ENCODE results near the gene SPTBN1. TPM values are rescaled to one million over a fixed set of nuclear protein-coding genes. Genes with fewer than 3 reads are reported as not detected.

The SPTBN1 gene
- total and polyA plus RNA-seq, 2 experiments from 2014 or later: 57.7 to 187 TPM

- in situ Hi-C loops (cut with MboI): no loop called here
- Histone ChIP-seq H3K9me3 (ENCODE audit: low read depth) (no peaks in the 10 kb centered on the region), H3K4me1 (ENCODE audit: insufficient read depth) (peaks cover 60% of the 10 kb centered on the region), H3K27ac (no peak overlapping the region), H3K27me3 (replicated peaks; ENCODE audit: insufficient read depth) (no peaks in the 10 kb centered on the region), H3F3A (ENCODE audit: insufficient read depth) (peaks cover 55% of the 10 kb centered on the region), H3K4me2 (ENCODE audit: unreplicated experiment) (no peak overlapping the region), H4K20me1 (ENCODE audit: insufficient read depth) (no peaks in the 10 kb centered on the region), H3K4me3 (no peak overlapping the region), H3K36me3 (ENCODE audit: low read depth) (peaks cover 22% of the 10 kb centered on the region), H3K9ac (no peak overlapping the region), H3K9me2 (ENCODE audit: insufficient read depth) (no peaks in the 10 kb centered on the region), H2AFZ (no peak overlapping the region), H3K79me2 (ENCODE audit: insufficient read depth) (no peaks in the 10 kb centered on the region)
- no peak for DNase-seq
- TF ChIP-seq EZH2phosphoT487 (IDR thresholded peaks at IDR 0.05; ENCODE audit: insufficient read depth, low read depth) (no peak), EZH2 (IDR thresholded peaks at IDR 0.05; ENCODE audit: insufficient read depth, poor library complexity, severe bottlenecking) (no peak)
- 89 to 91% methylated on average over 9 of the region's 9 CpGs for WGBS, 2 experiments (ENCODE audit: low coverage in 1 of 2, low lambda C conversion rate in 2 of 2, missing lambda C conversion rate in 2 of 2)
Observed at GRCh38 chr2:54670485-54671009, 214.4 kb downstream of the SPTBN1 start.

GRCh38 chr2:54671010-54671409 is 214.9 kb downstream of the SPTBN1 start:
- 80 to 85% methylated on average over 3 of the region's 3 CpGs for WGBS, 2 experiments (ENCODE audit: low coverage in 1 of 2, low lambda C conversion rate in 2 of 2, missing lambda C conversion rate in 2 of 2)
- peaks cover 52% of the 10 kb centered on the region for H3F3A ChIP-seq (ENCODE audit: insufficient read depth)
- TF ChIP-seq EZH2phosphoT487 (IDR thresholded peaks at IDR 0.05; ENCODE audit: insufficient read depth, low read depth) (no peak), EZH2 (IDR thresholded peaks at IDR 0.05; ENCODE audit: insufficient read depth, poor library complexity, severe bottlenecking) (no peak)
- peaks cover 22% of the 10 kb centered on the region for H3K36me3 ChIP-seq (ENCODE audit: low read depth)
- H3K9me2 ChIP-seq (ENCODE audit: insufficient read depth): no peaks in the 10 kb centered on the region
- H3K4me3 ChIP-seq: no peak overlapping the region
- no peaks in the 10 kb centered on the region for H4K20me1 ChIP-seq (ENCODE audit: insufficient read depth)
- no peak overlapping the region for H3K27ac ChIP-seq
- no peak for DNase-seq
- no peak overlapping the region for H2AFZ ChIP-seq
- H3K79me2 ChIP-seq (ENCODE audit: insufficient read depth): no peaks in the 10 kb centered on the region
- no peaks in the 10 kb centered on the region for H3K27me3 ChIP-seq (replicated peaks; ENCODE audit: insufficient read depth)
- H3K9me3 ChIP-seq (ENCODE audit: low read depth): no peaks in the 10 kb centered on the region
- no peak overlapping the region for H3K9ac ChIP-seq
- no peak overlapping the region for H3K4me2 ChIP-seq (ENCODE audit: unreplicated experiment)
- in situ Hi-C loops (cut with MboI): no loop called here
- H3K4me1 ChIP-seq (ENCODE audit: insufficient read depth): peaks cover 56% of the 10 kb centered on the region

GRCh38 chr2:54671875-54672589 is 215.9 kb downstream of the SPTBN1 start:
- no peaks in the 10 kb centered on the region for H3K9me2 ChIP-seq (ENCODE audit: insufficient read depth)

GRCh38 chr2:54672590-54673456 is 216.7 kb downstream of the SPTBN1 start:
- Histone ChIP-seq H3K9me2 (ENCODE audit: insufficient read depth) (no peaks in the 10 kb centered on the region), H3K27me3 (replicated peaks; ENCODE audit: insufficient read depth) (no peaks in the 10 kb centered on the region), H3K79me2 (ENCODE audit: insufficient read depth) (no peaks in the 10 kb centered on the region), H3F3A (ENCODE audit: insufficient read depth) (peaks cover 44% of the 10 kb centered on the region), H3K27ac (peak overlapping the region; percentile 38), H3K9me3 (ENCODE audit: low read depth) (no peaks in the 10 kb centered on the region), H3K4me3 (0 out of 2 replicates have a peak overlapping the region, but pooled peaks have one; percentile 14), H3K36me3 (ENCODE audit: low read depth) (peaks cover 17% of the 10 kb centered on the region), H2AFZ (peak overlapping the region; percentile 73), H3K4me1 (ENCODE audit: insufficient read depth) (peaks cover 50% of the 10 kb centered on the region), H4K20me1 (ENCODE audit: insufficient read depth) (no peaks in the 10 kb centered on the region), H3K9ac (0 out of 2 replicates have a peak overlapping the region, but pooled peaks have one; percentile 51), H3K4me2 (ENCODE audit: unreplicated experiment) (peak overlapping the region; percentile 9)
- in situ Hi-C loops (cut with MboI): no loop called here
- no peak for TF ChIP-seq EZH2phosphoT487 (IDR thresholded peaks at IDR 0.05; ENCODE audit: insufficient read depth, low read depth)
- no peak for TF ChIP-seq EZH2 (IDR thresholded peaks at IDR 0.05; ENCODE audit: insufficient read depth, poor library complexity, severe bottlenecking)
- WGBS, 2 experiments (ENCODE audit: low coverage in 1 of 2, low lambda C conversion rate in 2 of 2, missing lambda C conversion rate in 2 of 2): 53 to 55% methylated on average over 12 of the region's 12 CpGs
- DNase-seq: peak; percentile 24

More at GRCh38 chr2:54671875-54672589, 215.9 kb downstream of the SPTBN1 start:
- peaks cover 51% of the 10 kb centered on the region for H3F3A ChIP-seq (ENCODE audit: insufficient read depth)
- TF ChIP-seq EZH2 (IDR thresholded peaks at IDR 0.05; ENCODE audit: insufficient read depth, poor library complexity, severe bottlenecking): no peak
- TF ChIP-seq EZH2phosphoT487 (IDR thresholded peaks at IDR 0.05; ENCODE audit: insufficient read depth, low read depth): no peak
- no peak overlapping the region for H3K9ac ChIP-seq
- H3K9me3 ChIP-seq (ENCODE audit: low read depth): no peaks in the 10 kb centered on the region
- DNase-seq: peak; percentile 28
- peaks cover 55% of the 10 kb centered on the region for H3K4me1 ChIP-seq (ENCODE audit: insufficient read depth)
- H3K27me3 ChIP-seq (replicated peaks; ENCODE audit: insufficient read depth): no peaks in the 10 kb centered on the region
- no peak overlapping the region for H3K4me2 ChIP-seq (ENCODE audit: unreplicated experiment)
- H2AFZ ChIP-seq: no peak overlapping the region
- H3K4me3 ChIP-seq: no peak overlapping the region
- H3K27ac ChIP-seq: 0 out of 2 replicates have a peak overlapping the region, but pooled peaks have one; percentile 38
- WGBS, 2 experiments (ENCODE audit: low coverage in 1 of 2, low lambda C conversion rate in 2 of 2, missing lambda C conversion rate in 2 of 2): 84 to 86% methylated on average over 4 of the region's 4 CpGs
- H3K36me3 ChIP-seq (ENCODE audit: low read depth): peaks cover 22% of the 10 kb centered on the region
- no peaks in the 10 kb centered on the region for H3K79me2 ChIP-seq (ENCODE audit: insufficient read depth)
- in situ Hi-C loops (cut with MboI): no loop called here
- no peaks in the 10 kb centered on the region for H4K20me1 ChIP-seq (ENCODE audit: insufficient read depth)

Measured in GM23248 (cell line).